Middle frontal gyrus (tissue), 1 donor: ENCODE measurements around the gene FAM163B.

Experiments used
- DNase-seq: peaks from one replicate; pipeline ENCODE4 v3.0.0-alpha.2; 2015; ENCODE audit warnings: low spot score; ENCODE audit errors: extremely low spot score

The FAM163B gene

GRCh38 chr9:133529457-133529856 is 79.7 kb downstream of the FAM163B start:
- no peak for DNase-seq

- DNase-seq: no peak
These were observed 80.3 kb downstream of the FAM163B start for GRCh38 chr9:133528876-133529241.

GRCh38 chr9:133528001-133528875 is 81.0 kb downstream of the FAM163B start:
- no peak for DNase-seq

GRCh38 chr9:133527444-133527920 is 81.7 kb downstream of the FAM163B start:
- DNase-seq: no peak
